Activated naive CD4-positive, alpha-beta T cell treated with anti-CD3 and anti-CD28 coated beads, Interleukin-2, amount 50 U/mL, for 72 hours (primary cell): ENCODE results near the gene C10orf90. TPM values are rescaled to one million over a fixed set of nuclear protein-coding genes. Genes with fewer than 3 reads are reported as not detected.
A peak's percentile ranks its signal among the peaks of the same experiment; 100 is the strongest.

Source experiments
- ATAC-seq, 2 donors: fragments of 150-1000 bp; cut with Tn5 transposase; 2 replicates each; pipeline ENCODE4 v1.10.0; 2021; ENCODE audit warnings: mild to moderate bottlenecking in 2 of 2, moderate library complexity in 2 of 2
- DNase-seq, 2 donors: peaks; one replicate each; pipeline ENCODE4 v3.0.0; 2021 to 2022; ENCODE audit warnings: low spot score in 2 of 2
- H3K27ac Mint-ChIP-seq, 2 donors: one replicate each; pipeline ENCODE4 v1.8.0; 2022; ENCODE audit warnings: mild to moderate bottlenecking in 2 of 2, mixed read lengths in 2 of 2
- H3K36me3 Mint-ChIP-seq, 2 donors: one replicate each; pipeline ENCODE4 v1.8.0; 2022; ENCODE audit warnings: mixed read lengths in 2 of 2
- H3K9me3 Mint-ChIP-seq, 2 donors: one replicate each; pipeline ENCODE4 v1.8.0; 2022; ENCODE audit warnings: mixed read lengths in 2 of 2
- total RNA-seq, 2 donors: library from RNA; stranded (reverse); gene quantifications; one replicate each; pipeline ENCODE4 v1.2.3, GENCODE V29; 2022

Gene C10orf90
- total RNA-seq, 2 donors from 2014 or later, result not detected

GRCh38 chr10:126459878-126460481, 210.5 kb downstream of the C10orf90 start:
- H3K27ac Mint-ChIP-seq, result no peak overlapping the region
- DNase-seq (no peak), ATAC-seq (peak in 1 of 2 donors; percentile 37)

GRCh38 chr10:126459032-126459831, 211.3 kb downstream of the C10orf90 start:
- H3K9me3 Mint-ChIP-seq, result peaks cover 5 to 16% of the 10 kb centered on the region in 2 donors

More at GRCh38 chr10:126459878-126460481, 210.5 kb downstream of the C10orf90 start:
- no peaks in the 10 kb centered on the region for H3K36me3 Mint-ChIP-seq
- peaks cover 5 to 16% of the 10 kb centered on the region in 2 donors for H3K9me3 Mint-ChIP-seq

GRCh38 chr10:126458466-126458865, 212.0 kb downstream of the C10orf90 start:
- no peak overlapping the region for H3K27ac Mint-ChIP-seq
- no peaks in the 10 kb centered on the region for H3K36me3 Mint-ChIP-seq
- H3K9me3 Mint-ChIP-seq, result peaks cover 5 to 14% of the 10 kb centered on the region in 2 donors
- DNase-seq (no peak), ATAC-seq (no peak)

More at GRCh38 chr10:126459032-126459831, 211.3 kb downstream of the C10orf90 start:
- ATAC-seq (no peak), DNase-seq (no peak)
- no peak overlapping the region for H3K27ac Mint-ChIP-seq
- H3K36me3 Mint-ChIP-seq, result no peaks in the 10 kb centered on the region

GRCh38 chr10:126456632-126457031, 213.9 kb downstream of the C10orf90 start:
- DNase-seq, result no peak
- Mint-ChIP-seq H3K36me3 (no peaks in the 10 kb centered on the region), H3K27ac (no peak overlapping the region), H3K9me3 (no peaks in the 10 kb centered on the region)
- no peak for ATAC-seq

- peaks cover 0 to 4% of the 10 kb centered on the region in 2 donors for H3K9me3 Mint-ChIP-seq
- no peak overlapping the region for H3K27ac Mint-ChIP-seq
- ATAC-seq (no peak), DNase-seq (no peak)
- no peaks in the 10 kb centered on the region for H3K36me3 Mint-ChIP-seq
Measured at GRCh38 chr10:126455766-126456405, 214.6 kb downstream of the C10orf90 start.

- no peak overlapping the region for H3K27ac Mint-ChIP-seq
- H3K36me3 Mint-ChIP-seq, result no peaks in the 10 kb centered on the region
- peaks cover 0 to 8% of the 10 kb centered on the region in 2 donors for H3K9me3 Mint-ChIP-seq
- DNase-seq (no peak), ATAC-seq (no peak)
Measured at GRCh38 chr10:126455036-126455765, 215.3 kb downstream of the C10orf90 start.

GRCh38 chr10:126454045-126454751, 216.3 kb downstream of the C10orf90 start:
- DNase-seq (no peak), ATAC-seq (peak in 1 of 2 donors; percentile 24)
- H3K36me3 Mint-ChIP-seq, result no peaks in the 10 kb centered on the region
- H3K9me3 Mint-ChIP-seq, result peaks cover 0 to 8% of the 10 kb centered on the region in 2 donors
- H3K27ac Mint-ChIP-seq, result no peak overlapping the region

GRCh38 chr10:126452245-126452644, 218.2 kb downstream of the C10orf90 start:
- no peak overlapping the region for H3K27ac Mint-ChIP-seq
- peaks cover 0 to 12% of the 10 kb centered on the region in 2 donors for H3K9me3 Mint-ChIP-seq
- no peaks in the 10 kb centered on the region for H3K36me3 Mint-ChIP-seq
- ATAC-seq, result no peak
- DNase-seq, result no peak

- Mint-ChIP-seq H3K27ac (no peak overlapping the region), H3K36me3 (peaks cover 0 to 7% of the 10 kb centered on the region in 2 donors), H3K9me3 (peaks cover 4 to 24% of the 10 kb centered on the region in 2 donors)
- no peak for DNase-seq
- ATAC-seq, result no peak
Measured at GRCh38 chr10:126448091-126448490, 222.4 kb downstream of the C10orf90 start.

- ATAC-seq (no peak), DNase-seq (no peak)
- no peak overlapping the region for H3K27ac Mint-ChIP-seq
Measured at GRCh38 chr10:126439942-126440341, 230.6 kb downstream of the C10orf90 start.

GRCh38 chr10:126438407-126438783, 232.1 kb downstream of the C10orf90 start:
- no peak overlapping the region for H3K27ac Mint-ChIP-seq
- peaks cover 7 to 23% of the 10 kb centered on the region in 2 donors for H3K9me3 Mint-ChIP-seq
- DNase-seq (no peak), ATAC-seq (no peak)
- H3K36me3 Mint-ChIP-seq, result peaks cover 0 to 13% of the 10 kb centered on the region in 2 donors

More at GRCh38 chr10:126439942-126440341, 230.6 kb downstream of the C10orf90 start:
- Mint-ChIP-seq H3K36me3 (peaks cover 0 to 20% of the 10 kb centered on the region in 2 donors), H3K9me3 (peaks cover 8 to 29% of the 10 kb centered on the region in 2 donors)

- Mint-ChIP-seq H3K36me3 (peaks cover 0 to 13% of the 10 kb centered on the region in 2 donors), H3K9me3 (peaks cover 1 to 18% of the 10 kb centered on the region in 2 donors), H3K27ac (no peak overlapping the region)
- no peak for ATAC-seq
- DNase-seq, result no peak
Measured at GRCh38 chr10:126437635-126438406, 232.7 kb downstream of the C10orf90 start.

GRCh38 chr10:126434235-126434634, 236.3 kb downstream of the C10orf90 start:
- H3K9me3 Mint-ChIP-seq, result peaks cover 0 to 15% of the 10 kb centered on the region in 2 donors
- DNase-seq, result no peak
- H3K36me3 Mint-ChIP-seq, result peaks cover 0 to 9% of the 10 kb centered on the region in 2 donors
- no peak overlapping the region for H3K27ac Mint-ChIP-seq
- no peak for ATAC-seq

- Mint-ChIP-seq H3K36me3 (peaks cover 0 to 9% of the 10 kb centered on the region in 2 donors), H3K9me3 (peaks cover 0 to 10% of the 10 kb centered on the region in 2 donors), H3K27ac (no peak overlapping the region)
- DNase-seq (no peak), ATAC-seq (peak in 1 of 2 donors; percentile 31)
Measured at GRCh38 chr10:126433351-126433750, 237.1 kb downstream of the C10orf90 start.

- ATAC-seq (no peak), DNase-seq (no peak)
Measured at GRCh38 chr10:126432507-126432906, 238.0 kb downstream of the C10orf90 start.

More at GRCh38 chr10:126432507-126432906, 238.0 kb downstream of the C10orf90 start:
- peaks cover 0 to 9% of the 10 kb centered on the region in 2 donors for H3K36me3 Mint-ChIP-seq
- peaks cover 0 to 10% of the 10 kb centered on the region in 2 donors for H3K9me3 Mint-ChIP-seq
- no peak overlapping the region for H3K27ac Mint-ChIP-seq
